SK-N-SH treated with all-trans-retinoic acid at 6 μM for 48 hours (cell line): ENCODE measurements around the gene SLC1A7.

Experiments used
- ATAC-seq: fragments of 200-7000 bp; cut with Tn5 transposase; 3 replicates; pipeline ENCODE4 v1.9.1; 2020; ENCODE audit warnings: mild to moderate bottlenecking, moderate library complexity
- ARNTL ChIP-seq: fragments of 450-650 bp; formaldehyde crosslinking; IDR thresholded peaks from 2 replicates; pipeline ENCODE4 v1.5.0; 2020; ENCODE audit warnings: low read depth, mild to moderate bottlenecking, moderate library complexity, borderline replicate concordance
- CSDC2 ChIP-seq: fragments of 250-450 bp; sonication (Bioruptor Pico); IDR thresholded peaks from 2 replicates; pipeline ENCODE4 v1.5.0; 2020; ENCODE audit warnings: mild to moderate bottlenecking, moderate library complexity
- CSRNP3 ChIP-seq: fragments of 250-450 bp; sonication (Bioruptor Pico); IDR thresholded peaks from 2 replicates; pipeline ENCODE4 v1.5.1; 2021; ENCODE audit warnings: mild to moderate bottlenecking, moderate library complexity
- GLIS3 ChIP-seq: fragments of 250-450 bp; sonication (Bioruptor Pico); IDR thresholded peaks from 2 replicates; pipeline ENCODE4 v1.5.0; 2020; ENCODE audit warnings: mild to moderate bottlenecking, moderate library complexity
- ISL1 ChIP-seq: fragments of 250-450 bp; sonication (Bioruptor Pico); IDR thresholded peaks from 2 replicates; pipeline ENCODE4 v2.1.2; 2022; ENCODE audit warnings: mild to moderate bottlenecking, moderate library complexity
- OSR1 ChIP-seq: fragments of 250-450 bp; sonication (Bioruptor Pico); IDR thresholded peaks from 2 replicates; pipeline ENCODE4 v1.8.0; 2022; ENCODE audit warnings: moderate library complexity, mild to moderate bottlenecking, inconsistent platforms
- PPARA ChIP-seq: fragments of 250-450 bp; sonication (Bioruptor Pico); IDR thresholded peaks from 2 replicates; pipeline ENCODE4 v1.5.0; 2020; ENCODE audit warnings: mild to moderate bottlenecking, borderline replicate concordance
- RARB ChIP-seq: fragments of 250-450 bp; sonication (Bioruptor Pico); IDR thresholded peaks from 2 replicates; pipeline ENCODE4 v1.8.0; 2021; ENCODE audit warnings: mild to moderate bottlenecking, moderate library complexity
- TCF4 ChIP-seq: fragments of 250-450 bp; sonication (Bioruptor Pico); IDR thresholded peaks from 2 replicates; pipeline ENCODE4 v1.8.0; 2021; ENCODE audit warnings: mild to moderate bottlenecking, moderate library complexity, borderline replicate concordance
- TOX ChIP-seq: fragments of 250-450 bp; sonication (Bioruptor Pico); IDR thresholded peaks from 2 replicates; pipeline ENCODE4 v1.8.0; 2021; ENCODE audit warnings: mild to moderate bottlenecking, moderate library complexity, borderline replicate concordance
- ZC3H10 ChIP-seq: fragments of 250-450 bp; sonication (Bioruptor Pico); IDR thresholded peaks from 2 replicates; pipeline ENCODE4 v1.5.1; 2021; ENCODE audit warnings: mild to moderate bottlenecking, moderate library complexity
- ZFP3 ChIP-seq: fragments of 250-450 bp; sonication (Bioruptor Pico); IDR thresholded peaks from 2 replicates; pipeline ENCODE4 v1.5.0; 2020; ENCODE audit warnings: mild to moderate bottlenecking, moderate library complexity
- ZNF565 ChIP-seq: fragments of 450-650 bp; formaldehyde crosslinking; conservative IDR thresholded peaks from 2 replicates; pipeline ENCODE4 v1.5.0; 2020; ENCODE audit warnings: low read depth, mild to moderate bottlenecking, moderate library complexity
- ZNF70 ChIP-seq: fragments of 450-650 bp; formaldehyde crosslinking; IDR thresholded peaks from 2 replicates; pipeline ENCODE4 v1.5.0; 2020; ENCODE audit warnings: mild to moderate bottlenecking, moderate library complexity
- ZNF8 ChIP-seq: fragments of 450-650 bp; formaldehyde crosslinking; IDR thresholded peaks from 2 replicates; pipeline ENCODE4 v1.5.0; 2020; ENCODE audit warnings: mild to moderate bottlenecking, moderate library complexity
- TF ChIP-seq, protein P1 (sequence below): fragments of 250-450 bp; sonication (Bioruptor Pico); IDR thresholded peaks from 2 replicates; pipeline ENCODE4 v1.8.0; 2021; ENCODE audit warnings: low read depth, mild to moderate bottlenecking, moderate library complexity, borderline replicate concordance
- TF ChIP-seq, protein P2 (sequence below): fragments of 250-450 bp; sonication (Bioruptor Pico); IDR thresholded peaks from 2 replicates; pipeline ENCODE4 v1.8.0; 2020; ENCODE audit warnings: mild to moderate bottlenecking, moderate library complexity, borderline replicate concordance
- TF ChIP-seq, protein P3 (sequence below): fragments of 250-450 bp; sonication (Bioruptor Pico); IDR thresholded peaks from 2 replicates; pipeline ENCODE4 v1.5.0; 2020; ENCODE audit warnings: mild to moderate bottlenecking, moderate library complexity

Gene SLC1A7

DNA sequence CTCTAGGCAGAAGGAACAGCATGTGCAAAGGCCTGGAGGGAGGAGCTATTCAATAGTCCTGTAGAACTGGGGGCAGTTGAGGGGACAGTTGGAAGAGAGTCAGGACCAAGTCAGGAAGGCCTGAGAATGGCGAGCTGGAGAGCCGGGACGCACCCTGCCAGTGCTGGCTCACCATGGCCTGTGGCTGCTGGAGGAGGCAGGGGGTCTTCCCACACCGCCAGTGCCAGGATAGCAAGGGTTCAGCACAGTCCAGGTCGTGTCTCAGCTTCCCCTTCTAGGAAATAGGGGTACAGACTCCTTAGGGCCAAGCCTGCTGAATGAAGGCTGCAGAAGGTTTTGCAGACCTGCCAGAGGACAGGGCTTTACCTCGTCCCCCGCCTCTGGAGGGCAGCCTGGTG is 73.2 kb downstream of the SLC1A7 start:
- ATAC-seq: no peak

GRCh38 chr1:53068314-53069099 is 73.9 kb downstream of the SLC1A7 start:
- TF ChIP-seq TCF4 (CRISPR knock-in tag): peak; percentile 23; the same call in 1 of the 2 replicates
- no peak for TF ChIP-seq CSDC2 (CRISPR knock-in tag)
- no peak for TF ChIP-seq CSRNP3
- no peak for TF ChIP-seq GLIS3 (CRISPR knock-in tag)
- ATAC-seq: no peak

More for the DNA sequence above, 73.2 kb downstream of the SLC1A7 start:
- TF ChIP-seq, protein P1, sequence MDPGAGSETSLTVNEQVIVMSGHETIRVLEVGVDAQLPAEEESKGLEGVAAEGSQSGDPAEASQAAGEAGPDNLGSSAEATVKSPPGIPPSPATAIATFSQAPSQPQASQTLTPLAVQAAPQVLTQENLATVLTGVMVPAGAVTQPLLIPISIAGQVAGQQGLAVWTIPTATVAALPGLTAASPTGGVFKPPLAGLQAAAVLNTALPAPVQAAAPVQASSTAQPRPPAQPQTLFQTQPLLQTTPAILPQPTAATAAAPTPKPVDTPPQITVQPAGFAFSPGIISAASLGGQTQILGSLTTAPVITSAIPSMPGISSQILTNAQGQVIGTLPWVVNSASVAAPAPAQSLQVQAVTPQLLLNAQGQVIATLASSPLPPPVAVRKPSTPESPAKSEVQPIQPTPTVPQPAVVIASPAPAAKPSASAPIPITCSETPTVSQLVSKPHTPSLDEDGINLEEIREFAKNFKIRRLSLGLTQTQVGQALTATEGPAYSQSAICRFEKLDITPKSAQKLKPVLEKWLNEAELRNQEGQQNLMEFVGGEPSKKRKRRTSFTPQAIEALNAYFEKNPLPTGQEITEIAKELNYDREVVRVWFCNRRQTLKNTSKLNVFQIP (CRISPR knock-in tag): no peak
- TF ChIP-seq TOX (CRISPR knock-in tag): no peak
- TF ChIP-seq ZNF70: no peak
- TF ChIP-seq ZFP3 (CRISPR knock-in tag): no peak
- no peak for TF ChIP-seq CSRNP3
- TF ChIP-seq ARNTL: no peak

DNA sequence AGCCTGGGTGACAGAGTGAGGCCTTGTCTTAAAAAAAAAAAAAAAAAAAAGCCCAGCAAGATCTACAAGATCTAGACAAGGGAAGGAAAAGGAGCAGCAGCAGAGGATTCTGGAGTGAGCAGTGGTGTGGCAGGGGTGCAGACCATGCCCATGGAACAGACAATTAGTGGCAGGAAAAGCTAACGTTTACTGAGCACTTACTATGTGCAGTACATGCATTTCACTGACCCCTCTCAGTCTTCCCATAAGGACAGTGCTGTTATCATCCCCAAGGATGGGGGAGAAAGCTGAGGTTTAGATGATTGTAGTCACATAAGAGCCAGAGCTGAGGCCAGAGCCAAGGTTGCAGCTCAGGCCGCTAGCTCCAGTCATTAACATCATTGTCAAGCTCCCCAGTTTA is 74.6 kb downstream of the SLC1A7 start:
- ATAC-seq: no peak
- TF ChIP-seq PPARA (no peak), GLIS3 (CRISPR knock-in tag) (no peak), RARB (CRISPR knock-in tag) (no peak), ZNF565 (no peak)

GRCh38 chr1:53066891-53067738 is 75.3 kb downstream of the SLC1A7 start:
- TF ChIP-seq, protein P2, sequence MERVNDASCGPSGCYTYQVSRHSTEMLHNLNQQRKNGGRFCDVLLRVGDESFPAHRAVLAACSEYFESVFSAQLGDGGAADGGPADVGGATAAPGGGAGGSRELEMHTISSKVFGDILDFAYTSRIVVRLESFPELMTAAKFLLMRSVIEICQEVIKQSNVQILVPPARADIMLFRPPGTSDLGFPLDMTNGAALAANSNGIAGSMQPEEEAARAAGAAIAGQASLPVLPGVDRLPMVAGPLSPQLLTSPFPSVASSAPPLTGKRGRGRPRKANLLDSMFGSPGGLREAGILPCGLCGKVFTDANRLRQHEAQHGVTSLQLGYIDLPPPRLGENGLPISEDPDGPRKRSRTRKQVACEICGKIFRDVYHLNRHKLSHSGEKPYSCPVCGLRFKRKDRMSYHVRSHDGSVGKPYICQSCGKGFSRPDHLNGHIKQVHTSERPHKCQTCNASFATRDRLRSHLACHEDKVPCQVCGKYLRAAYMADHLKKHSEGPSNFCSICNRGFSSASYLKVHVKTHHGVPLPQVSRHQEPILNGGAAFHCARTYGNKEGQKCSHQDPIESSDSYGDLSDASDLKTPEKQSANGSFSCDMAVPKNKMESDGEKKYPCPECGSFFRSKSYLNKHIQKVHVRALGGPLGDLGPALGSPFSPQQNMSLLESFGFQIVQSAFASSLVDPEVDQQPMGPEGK (CRISPR knock-in tag): no peak
- TF ChIP-seq PPARA: no peak
- no peak for TF ChIP-seq TCF4 (CRISPR knock-in tag)
- no peak for TF ChIP-seq ISL1 (CRISPR knock-in tag)
- TF ChIP-seq, protein P3, sequence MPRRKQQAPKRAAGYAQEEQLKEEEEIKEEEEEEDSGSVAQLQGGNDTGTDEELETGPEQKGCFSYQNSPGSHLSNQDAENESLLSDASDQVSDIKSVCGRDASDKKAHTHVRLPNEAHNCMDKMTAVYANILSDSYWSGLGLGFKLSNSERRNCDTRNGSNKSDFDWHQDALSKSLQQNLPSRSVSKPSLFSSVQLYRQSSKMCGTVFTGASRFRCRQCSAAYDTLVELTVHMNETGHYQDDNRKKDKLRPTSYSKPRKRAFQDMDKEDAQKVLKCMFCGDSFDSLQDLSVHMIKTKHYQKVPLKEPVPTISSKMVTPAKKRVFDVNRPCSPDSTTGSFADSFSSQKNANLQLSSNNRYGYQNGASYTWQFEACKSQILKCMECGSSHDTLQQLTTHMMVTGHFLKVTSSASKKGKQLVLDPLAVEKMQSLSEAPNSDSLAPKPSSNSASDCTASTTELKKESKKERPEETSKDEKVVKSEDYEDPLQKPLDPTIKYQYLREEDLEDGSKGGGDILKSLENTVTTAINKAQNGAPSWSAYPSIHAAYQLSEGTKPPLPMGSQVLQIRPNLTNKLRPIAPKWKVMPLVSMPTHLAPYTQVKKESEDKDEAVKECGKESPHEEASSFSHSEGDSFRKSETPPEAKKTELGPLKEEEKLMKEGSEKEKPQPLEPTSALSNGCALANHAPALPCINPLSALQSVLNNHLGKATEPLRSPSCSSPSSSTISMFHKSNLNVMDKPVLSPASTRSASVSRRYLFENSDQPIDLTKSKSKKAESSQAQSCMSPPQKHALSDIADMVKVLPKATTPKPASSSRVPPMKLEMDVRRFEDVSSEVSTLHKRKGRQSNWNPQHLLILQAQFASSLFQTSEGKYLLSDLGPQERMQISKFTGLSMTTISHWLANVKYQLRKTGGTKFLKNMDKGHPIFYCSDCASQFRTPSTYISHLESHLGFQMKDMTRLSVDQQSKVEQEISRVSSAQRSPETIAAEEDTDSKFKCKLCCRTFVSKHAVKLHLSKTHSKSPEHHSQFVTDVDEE (CRISPR knock-in tag): no peak
- TF ChIP-seq ZFP3 (CRISPR knock-in tag): no peak
- no peak for TF ChIP-seq GLIS3 (CRISPR knock-in tag)
- TF ChIP-seq, protein P1 (CRISPR knock-in tag): no peak
- TF ChIP-seq ZC3H10 (CRISPR knock-in tag): no peak
- no peak for TF ChIP-seq OSR1
- TF ChIP-seq CSRNP3: no peak
- TF ChIP-seq CSDC2 (CRISPR knock-in tag): no peak
- TF ChIP-seq RARB (CRISPR knock-in tag): no peak
- TF ChIP-seq ZNF565: no peak
- TF ChIP-seq ZNF8 (CRISPR knock-in tag): no peak
- no peak for TF ChIP-seq ARNTL
- ATAC-seq: no peak
